ENCODE data around the gene NR6A1. TPM values are rescaled to one million over a fixed set of nuclear protein-coding genes. Genes with fewer than 3 reads are reported as not detected.
"Not testable (repeated sequence)": the region's sequence is repeated elsewhere in the genome, so short reads cannot be mapped to it uniquely, and the experiment has no call there.

Gene NR6A1
- total RNA-seq, 2 donors from 2014 or later = 4.8 to 4.9 TPM

DNA sequence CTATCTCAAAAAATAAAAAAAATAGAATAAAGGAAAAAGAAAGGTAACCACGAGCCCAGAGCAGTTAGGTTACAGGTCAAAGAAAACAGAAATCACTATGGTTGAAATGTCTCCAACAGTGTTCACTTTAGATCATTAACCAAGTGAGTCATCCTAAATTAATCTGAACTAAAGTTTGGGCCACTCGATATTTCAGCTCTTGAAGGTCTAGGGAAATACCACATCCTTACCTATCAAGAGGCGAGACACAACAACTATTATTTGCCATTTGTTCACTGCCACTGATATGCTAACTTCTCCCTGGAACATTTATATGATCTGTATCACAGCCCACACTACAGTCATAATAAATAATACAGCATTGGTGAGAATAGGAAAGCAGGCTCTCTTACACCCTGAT is 152.6 kb downstream of the NR6A1 start:
- H3K27ac ChIP-seq = no peak overlapping the region
- no peaks in the 10 kb centered on the region for H3K4me1 ChIP-seq
- no peaks in the 10 kb centered on the region for H3K27me3 ChIP-seq
- H3K9me3 ChIP-seq = no peaks in the 10 kb centered on the region
- no peak for DNase-seq
- no peak overlapping the region for H3K4me3 ChIP-seq
- intact Hi-C loops (cut with DNase I) = loop anchor here (5.0 kb wide), 2 partner anchors 66 to 94 kb away; no protein-coding TSS in a partner anchor
- TF ChIP-seq CTCF (IDR thresholded peaks at IDR 0.05) = no peak
- H3K36me3 ChIP-seq = no peaks in the 10 kb centered on the region
- H3K9ac ChIP-seq (ENCODE audit: low read depth in 2 of 2, low read length in 2 of 2) = no peak overlapping the region

- Histone ChIP-seq H3K9ac (ENCODE audit: low read depth in 2 of 2, low read length in 2 of 2) (no peak overlapping the region), H3K27me3 (no peaks in the 10 kb centered on the region), H3K4me3 (no peak overlapping the region), H3K9me3 (no peaks in the 10 kb centered on the region), H3K27ac (no peak overlapping the region), H3K4me1 (no peaks in the 10 kb centered on the region), H3K36me3 (no peaks in the 10 kb centered on the region)
- peak; percentile 78 for TF ChIP-seq CTCF (IDR thresholded peaks at IDR 0.05)
- peak; percentile 85 for DNase-seq
- intact Hi-C loops (cut with DNase I) = loop anchor here (5.0 kb wide), 2 partner anchors 65 to 95 kb away; no protein-coding TSS in a partner anchor
Observed at GRCh38 chr9:124617477-124618141, 153.5 kb downstream of the NR6A1 start.

DNA sequence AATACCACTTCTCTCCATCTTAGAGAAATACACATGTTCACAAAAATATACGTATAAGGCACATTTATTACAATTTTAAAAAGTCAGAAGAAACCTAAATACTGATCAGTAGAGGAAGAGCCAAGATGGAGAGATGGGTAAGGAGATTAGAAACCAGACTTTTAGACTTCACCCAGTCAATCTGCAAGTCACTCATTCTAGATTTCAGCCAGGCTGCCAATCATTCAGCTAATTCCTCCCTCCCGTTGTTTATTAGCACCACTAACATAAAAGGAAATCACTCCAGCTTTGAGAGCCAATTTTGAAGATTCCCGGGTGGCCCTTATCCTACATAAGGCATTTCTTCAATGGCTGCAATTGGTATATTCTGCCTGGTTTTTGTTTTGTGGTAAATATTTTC is 154.2 kb downstream of the NR6A1 start:
- DNase-seq = no peak
- TF ChIP-seq CTCF (IDR thresholded peaks at IDR 0.05) = no peak
- H3K4me1 ChIP-seq = no peaks in the 10 kb centered on the region
- no peak overlapping the region for H3K27ac ChIP-seq
- H3K4me3 ChIP-seq = no peak overlapping the region
- intact Hi-C loops (cut with DNase I) = loop anchor here (5.0 kb wide), 2 partner anchors 65 to 95 kb away; no protein-coding TSS in a partner anchor
- H3K9me3 ChIP-seq = no peaks in the 10 kb centered on the region
- no peaks in the 10 kb centered on the region for H3K27me3 ChIP-seq
- no peak overlapping the region for H3K9ac ChIP-seq (ENCODE audit: low read depth in 2 of 2, low read length in 2 of 2)
- no peaks in the 10 kb centered on the region for H3K36me3 ChIP-seq

GRCh38 chr9:124615840-124616239 is 155.3 kb downstream of the NR6A1 start:
- DNase-seq = peak; percentile 57
- not testable (repeated sequence) for H3K36me3 ChIP-seq; H3K9ac ChIP-seq (ENCODE audit: low read depth in 2 of 2, low read length in 2 of 2); H3K9me3 ChIP-seq; H3K27me3 ChIP-seq; H3K4me3 ChIP-seq; H3K4me1 ChIP-seq; H3K27ac ChIP-seq
- intact Hi-C loops (cut with DNase I) = loop anchor here (5.0 kb wide), 2 partner anchors 64 to 96 kb away; no protein-coding TSS in a partner anchor

- Histone ChIP-seq H3K9ac (ENCODE audit: low read depth in 2 of 2, low read length in 2 of 2) (no peak overlapping the region), H3K9me3 (no peaks in the 10 kb centered on the region), H3K36me3 (no peaks in the 10 kb centered on the region), H3K27ac (no peak overlapping the region), H3K4me3 (no peak overlapping the region), H3K4me1 (no peaks in the 10 kb centered on the region), H3K27me3 (no peaks in the 10 kb centered on the region)
- no peak for DNase-seq
- intact Hi-C loops (cut with DNase I) = loop anchor here (5.0 kb wide), 2 partner anchors 63 to 97 kb away; no protein-coding TSS in a partner anchor
- no peak for TF ChIP-seq CTCF (IDR thresholded peaks at IDR 0.05)
Observed at GRCh38 chr9:124615100-124615742, 155.9 kb downstream of the NR6A1 start.

GRCh38 chr9:124613849-124614248 is 157.3 kb downstream of the NR6A1 start:
- no peak for TF ChIP-seq CTCF (IDR thresholded peaks at IDR 0.05)
- Histone ChIP-seq H3K27ac (no peak overlapping the region), H3K9ac (ENCODE audit: low read depth in 2 of 2, low read length in 2 of 2) (no peak overlapping the region), H3K27me3 (no peaks in the 10 kb centered on the region), H3K4me1 (no peaks in the 10 kb centered on the region), H3K36me3 (no peaks in the 10 kb centered on the region), H3K9me3 (no peaks in the 10 kb centered on the region), H3K4me3 (no peak overlapping the region)
- intact Hi-C loops (cut with DNase I) = no loop called here
- DNase-seq = no peak

Data from colonic mucosa (tissue), 4 donors.